Kidney epithelial cell (primary cell): ENCODE data around the gene DPYSL5. TPM values are rescaled to one million over a fixed set of nuclear protein-coding genes. Genes with fewer than 3 reads are reported as not detected.

ENCODE experiments used
- DNase-seq: peaks from one replicate; pipeline ENCODE4 v3.0.0-alpha.2; 2010; ENCODE audit warnings: low read depth
- H3K27me3 ChIP-seq: 2 replicates; pipeline ENCODE4 v1.6.0; 2011; ENCODE audit warnings: low read length; ENCODE audit not compliant: control insufficient read depth, insufficient read depth
- H3K36me3 ChIP-seq: 2 replicates; pipeline ENCODE4 v1.5.1; 2011; ENCODE audit warnings: low read length; ENCODE audit not compliant: control insufficient read depth, insufficient read depth
- H3K4me3 ChIP-seq: 2 replicates; pipeline ENCODE4 v1.5.1; 2011; ENCODE audit warnings: low read depth, mild to moderate bottlenecking, control low read depth, low read length
- total RNA-seq: library from RNA; depleted of rRNA; stranded (reverse); fragments of >200 nt; gene quantifications from 2 replicates; pipeline ENCODE4 v1.2.3, GENCODE V29; 2015
- TF ChIP-seq, protein P1 (sequence below): IDR thresholded peaks from 2 replicates; pipeline ENCODE4 v1.5.1; 2011; ENCODE audit warnings: mild to moderate bottlenecking, moderate library complexity, low read length, control low read depth, inconsistent platforms; ENCODE audit not compliant: insufficient read depth, poor library complexity, severe bottlenecking

DPYSL5 gene
- total RNA-seq, 1 donor from 2014 or later = 1.3 TPM

DNA sequence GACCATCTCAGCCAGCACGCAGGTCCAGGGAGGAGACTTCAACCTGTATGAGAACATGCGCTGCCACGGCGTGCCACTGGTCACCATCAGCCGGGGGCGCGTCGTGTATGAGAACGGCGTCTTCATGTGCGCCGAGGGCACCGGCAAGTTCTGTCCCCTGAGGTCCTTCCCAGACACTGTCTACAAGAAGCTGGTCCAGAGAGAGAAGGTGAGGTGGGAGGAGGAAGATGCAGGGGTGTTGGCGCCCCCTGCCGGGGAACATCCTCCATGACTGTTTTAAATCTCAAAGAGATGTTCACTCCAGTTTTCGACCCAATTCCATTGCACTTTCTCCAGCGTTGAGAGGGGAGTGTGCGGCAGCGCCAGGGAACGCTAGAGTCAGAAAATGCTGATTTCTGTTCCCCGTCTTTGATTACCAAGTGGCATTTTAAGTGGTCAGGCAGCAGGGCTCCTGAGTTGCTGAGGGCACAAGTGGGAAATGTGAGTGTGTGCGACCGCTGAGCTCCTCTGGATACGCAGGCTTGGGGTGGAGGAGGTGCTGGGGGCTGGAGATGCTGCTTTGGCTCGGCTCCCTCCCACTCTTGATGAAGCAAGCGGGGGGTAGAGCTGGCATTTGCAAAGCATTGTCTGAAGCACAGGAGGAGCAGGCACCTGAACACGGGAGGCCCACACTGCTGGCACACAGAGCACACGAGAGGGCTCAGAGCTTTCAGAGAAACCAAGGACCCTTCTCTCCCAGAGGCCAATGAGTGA lies 94.8 kb downstream of the DPYSL5 start:
- no peak for DNase-seq
- Histone ChIP-seq H3K4me3 (no peak overlapping the region), H3K36me3 (no peaks in the 10 kb centered on the region), H3K27me3 (peaks cover 27% of the 10 kb centered on the region)
- TF ChIP-seq, protein P1, sequence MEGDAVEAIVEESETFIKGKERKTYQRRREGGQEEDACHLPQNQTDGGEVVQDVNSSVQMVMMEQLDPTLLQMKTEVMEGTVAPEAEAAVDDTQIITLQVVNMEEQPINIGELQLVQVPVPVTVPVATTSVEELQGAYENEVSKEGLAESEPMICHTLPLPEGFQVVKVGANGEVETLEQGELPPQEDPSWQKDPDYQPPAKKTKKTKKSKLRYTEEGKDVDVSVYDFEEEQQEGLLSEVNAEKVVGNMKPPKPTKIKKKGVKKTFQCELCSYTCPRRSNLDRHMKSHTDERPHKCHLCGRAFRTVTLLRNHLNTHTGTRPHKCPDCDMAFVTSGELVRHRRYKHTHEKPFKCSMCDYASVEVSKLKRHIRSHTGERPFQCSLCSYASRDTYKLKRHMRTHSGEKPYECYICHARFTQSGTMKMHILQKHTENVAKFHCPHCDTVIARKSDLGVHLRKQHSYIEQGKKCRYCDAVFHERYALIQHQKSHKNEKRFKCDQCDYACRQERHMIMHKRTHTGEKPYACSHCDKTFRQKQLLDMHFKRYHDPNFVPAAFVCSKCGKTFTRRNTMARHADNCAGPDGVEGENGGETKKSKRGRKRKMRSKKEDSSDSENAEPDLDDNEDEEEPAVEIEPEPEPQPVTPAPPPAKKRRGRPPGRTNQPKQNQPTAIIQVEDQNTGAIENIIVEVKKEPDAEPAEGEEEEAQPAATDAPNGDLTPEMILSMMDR = peak; percentile 80

DNA sequence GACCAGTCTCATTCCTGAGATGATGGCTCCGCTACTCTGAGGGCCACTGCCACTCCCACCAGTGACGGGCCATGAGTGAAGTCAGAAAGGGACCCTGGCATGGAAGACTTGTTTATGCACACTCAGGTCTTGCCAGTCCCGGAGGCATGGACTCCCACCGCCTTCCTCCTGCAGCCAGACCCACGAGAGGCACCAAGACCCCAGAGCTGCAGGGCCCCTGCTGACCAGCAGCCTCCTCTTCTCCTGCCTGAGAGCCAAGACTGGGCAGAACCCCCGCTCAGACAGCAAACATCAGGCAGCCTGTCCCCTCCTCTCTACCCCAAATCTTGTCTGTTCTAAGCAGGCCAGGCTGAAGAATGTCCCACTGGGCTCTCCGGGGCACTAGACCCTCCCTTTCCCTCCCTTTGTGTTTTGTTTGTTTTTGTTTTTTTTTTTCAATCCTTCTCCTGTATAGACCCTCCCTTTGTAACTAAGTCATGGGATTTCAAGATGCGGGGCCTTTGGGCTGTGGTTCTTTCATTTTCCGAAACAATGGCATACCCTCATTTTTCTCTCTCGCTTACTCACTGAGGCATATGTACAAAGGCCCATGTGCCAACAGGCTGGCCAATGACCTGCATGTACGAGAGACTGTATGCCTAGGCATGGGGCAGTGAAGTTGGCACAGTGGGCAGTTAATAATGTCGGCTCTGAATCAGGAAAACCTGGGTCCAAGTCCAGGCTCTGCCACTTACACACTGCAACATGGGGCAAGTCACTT lies 98.2 kb downstream of the DPYSL5 start:
- TF ChIP-seq, protein P1 = no peak
- peaks cover 34% of the 10 kb centered on the region for H3K27me3 ChIP-seq
- no peak for DNase-seq
- no peak overlapping the region for H3K4me3 ChIP-seq
- no peaks in the 10 kb centered on the region for H3K36me3 ChIP-seq

DNA sequence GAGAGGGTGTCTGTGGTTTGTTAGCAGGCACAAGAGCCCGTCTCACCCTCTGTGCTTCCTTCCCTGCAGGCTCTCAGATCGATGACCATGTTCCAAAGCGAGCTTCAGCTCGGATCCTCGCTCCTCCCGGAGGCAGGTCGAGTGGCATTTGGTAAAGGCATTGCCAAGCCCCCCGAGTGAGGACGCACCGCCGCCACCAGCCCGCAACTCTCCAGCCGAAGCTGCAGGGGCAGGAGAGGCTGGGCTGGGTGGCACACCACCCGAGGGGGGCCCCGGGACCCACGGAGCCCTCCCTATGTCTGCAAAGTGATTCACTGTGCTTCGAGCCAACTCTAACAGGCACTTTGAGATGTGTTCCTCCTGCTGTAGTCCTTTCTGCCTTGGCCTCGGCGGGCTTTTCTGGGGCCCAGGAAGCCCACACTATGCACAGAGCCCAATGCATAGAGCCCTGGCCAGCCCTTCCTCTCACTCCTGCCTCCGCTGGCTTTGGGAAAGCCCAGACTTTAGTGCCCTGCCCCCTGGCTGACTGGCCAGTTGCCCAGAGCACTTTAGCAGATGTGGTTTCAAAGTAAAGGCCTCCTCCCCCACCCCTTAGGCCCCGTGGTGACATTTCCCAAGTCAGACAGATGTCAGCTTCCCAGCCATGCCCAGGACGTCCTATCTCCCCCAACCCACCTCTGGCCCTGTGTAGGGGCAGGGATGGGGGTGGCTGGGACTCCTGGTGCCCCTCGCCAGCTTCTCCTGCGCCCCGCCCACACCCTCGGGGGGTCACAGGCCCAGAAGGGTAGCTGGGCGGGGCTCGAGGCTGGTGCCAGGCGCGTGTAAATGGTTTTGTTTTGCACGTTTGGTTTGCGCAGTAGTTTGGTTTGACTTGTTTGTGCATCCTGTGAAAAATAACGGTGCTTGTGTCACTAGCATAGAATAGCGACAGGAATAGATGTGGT lies 99.2 kb downstream of the DPYSL5 start:
- peaks cover 38% of the 10 kb centered on the region for H3K27me3 ChIP-seq
- TF ChIP-seq, protein P1 = no peak
- no peak overlapping the region for H3K4me3 ChIP-seq
- no peak for DNase-seq
- no peaks in the 10 kb centered on the region for H3K36me3 ChIP-seq

DNA sequence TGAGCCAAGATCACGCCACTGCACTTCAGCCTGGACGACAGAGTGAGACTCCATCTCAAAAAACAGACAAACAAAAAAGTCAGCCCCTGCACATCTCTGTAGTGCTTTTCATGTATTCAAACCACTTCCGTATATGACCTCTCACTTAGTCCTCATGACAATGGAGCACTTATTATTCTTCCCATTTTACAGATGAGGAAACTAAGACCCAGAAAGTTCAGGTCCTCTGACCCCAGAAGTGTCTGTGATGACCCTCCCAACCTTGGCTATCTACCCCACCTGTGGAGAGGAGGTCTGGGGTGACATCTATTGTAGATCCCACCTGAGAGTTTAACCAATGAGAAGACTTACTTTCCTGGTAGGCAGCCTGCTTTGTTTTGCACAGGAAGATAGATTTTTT lies 100.9 kb downstream of the DPYSL5 start:
- TF ChIP-seq, protein P1 = no peak
- Histone ChIP-seq H3K27me3 (peaks cover 31% of the 10 kb centered on the region), H3K36me3 (no peaks in the 10 kb centered on the region), H3K4me3 (no peak overlapping the region)
- no peak for DNase-seq

DNA sequence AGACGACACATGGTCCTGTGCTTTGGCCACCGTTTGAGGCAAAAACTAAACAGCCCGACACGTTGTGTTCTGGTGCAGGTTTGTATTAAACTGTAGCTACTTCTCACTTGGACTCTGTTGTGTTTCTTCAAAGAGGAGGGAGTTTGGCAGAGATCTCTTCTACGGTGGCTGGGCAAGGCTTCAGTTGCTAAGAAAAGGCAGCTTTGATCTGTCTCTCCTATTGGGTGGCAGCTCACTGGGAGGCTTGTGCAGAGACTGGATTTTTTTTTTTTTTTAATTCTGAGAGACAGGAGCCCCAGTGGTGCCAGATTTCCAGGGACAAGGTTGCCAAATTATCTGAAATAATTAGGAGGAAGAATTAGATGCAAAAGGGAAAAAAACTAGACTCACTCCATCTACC lies 102.3 kb downstream of the DPYSL5 start:
- no peaks in the 10 kb centered on the region for H3K36me3 ChIP-seq
- H3K27me3 ChIP-seq = peaks cover 27% of the 10 kb centered on the region
- TF ChIP-seq, protein P1 = no peak
- DNase-seq = no peak
- no peak overlapping the region for H3K4me3 ChIP-seq
